Measurements from ENCODE around the gene AP1B1.

The AP1B1 gene

GRCh38 chr22:29290061-29290460 is 98.3 kb downstream of the AP1B1 start:
- H3K27me3 Mint-ChIP-seq, result no peaks in the 10 kb centered on the region
- H3K4me3 Mint-ChIP-seq, result no peak overlapping the region
- peaks cover 21 to 23% of the 10 kb centered on the region in 2 donors for H3K4me1 Mint-ChIP-seq
- no peak for DNase-seq
- ATAC-seq (replicated peaks), result no peak
- no peak overlapping the region for H3K27ac Mint-ChIP-seq
- peaks cover 46 to 60% of the 10 kb centered on the region in 2 donors for H3K36me3 Mint-ChIP-seq
- no peaks in the 10 kb centered on the region for H3K9me3 Mint-ChIP-seq

GRCh38 chr22:29288837-29289236 is 99.5 kb downstream of the AP1B1 start:
- Mint-ChIP-seq H3K27me3 (no peaks in the 10 kb centered on the region), H3K27ac (peak overlapping the region; percentile 77), H3K9me3 (no peaks in the 10 kb centered on the region), H3K4me3 (no peak overlapping the region), H3K4me1 (peaks cover 21 to 31% of the 10 kb centered on the region in 2 donors), H3K36me3 (peaks cover 54 to 65% of the 10 kb centered on the region in 2 donors)
- DNase-seq, result no peak
- no peak for ATAC-seq (replicated peaks)

- peak overlapping the region; percentile 3 for H3K27ac Mint-ChIP-seq
- no peak overlapping the region for H3K4me3 Mint-ChIP-seq
- DNase-seq, result no peak
- H3K9me3 Mint-ChIP-seq, result no peaks in the 10 kb centered on the region
- no peaks in the 10 kb centered on the region for H3K27me3 Mint-ChIP-seq
- ATAC-seq (replicated peaks), result peak; percentile 52 to 67
- peaks cover 57 to 71% of the 10 kb centered on the region in 2 donors for H3K36me3 Mint-ChIP-seq
- peaks cover 15 to 29% of the 10 kb centered on the region in 2 donors for H3K4me1 Mint-ChIP-seq
Measured at GRCh38 chr22:29284196-29284595, 104.2 kb downstream of the AP1B1 start.

DNA sequence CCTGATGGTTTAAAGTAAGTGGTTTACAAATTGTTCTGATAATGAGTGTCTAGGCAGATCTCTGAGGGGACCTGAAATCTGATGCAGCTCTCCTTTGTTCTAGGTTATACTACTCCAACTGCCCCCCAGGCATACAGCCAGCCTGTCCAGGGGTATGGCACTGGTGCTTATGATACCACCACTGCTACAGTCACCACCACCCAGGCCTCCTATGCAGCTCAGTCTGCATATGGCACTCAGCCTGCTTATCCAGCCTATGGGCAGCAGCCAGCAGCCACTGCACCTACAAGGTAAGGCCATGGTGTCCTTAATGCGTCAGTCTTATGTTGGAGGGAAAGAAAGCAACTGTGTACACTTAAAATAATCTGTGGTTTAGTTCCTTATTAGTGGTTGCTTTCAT is 110.4 kb downstream of the AP1B1 start:
- DNase-seq (no peak), ATAC-seq (replicated peaks) (no peak)
- Mint-ChIP-seq H3K27ac (no peak overlapping the region), H3K9me3 (no peaks in the 10 kb centered on the region), H3K27me3 (no peaks in the 10 kb centered on the region), H3K36me3 (peaks cover 49 to 75% of the 10 kb centered on the region in 2 donors), H3K4me3 (no peak overlapping the region), H3K4me1 (peaks cover 13 to 42% of the 10 kb centered on the region in 2 donors)
